Activated naive CD4-positive, alpha-beta T cell treated with anti-CD3 and anti-CD28 coated beads for 36 hours (primary cell): ENCODE results near the gene CDCA4. TPM values are rescaled to one million over a fixed set of nuclear protein-coding genes. Genes with fewer than 3 reads are reported as not detected.

Experiments used
- CTCF ChIA-PET: fragments of 350-600 bp; sonication (Branson Sonifier 250); formaldehyde crosslinking; loops from one replicate; lab custom pipeline; 2021; ENCODE audit warnings: antibody characterized with exemption; lab: Charles Lee
- DNase-seq: peaks from one replicate; pipeline ENCODE4 v3.0.0-alpha.2; 2020
- H3K27ac Mint-ChIP-seq: one replicate; pipeline ENCODE4 v1.8.0; 2021; ENCODE audit warnings: mild to moderate bottlenecking, mixed read lengths
- H3K27me3 Mint-ChIP-seq: one replicate; pipeline ENCODE4 v1.8.0; 2021; ENCODE audit warnings: low read depth, mixed read lengths
- H3K36me3 Mint-ChIP-seq: one replicate; pipeline ENCODE4 v1.8.0; 2021; ENCODE audit warnings: low read depth, mixed read lengths
- H3K4me1 Mint-ChIP-seq: one replicate; pipeline ENCODE4 v1.8.0; 2021; ENCODE audit warnings: low read depth, mixed read lengths
- H3K4me3 Mint-ChIP-seq: one replicate; pipeline ENCODE4 v1.8.0; 2021; ENCODE audit warnings: mild to moderate bottlenecking, moderate library complexity, mixed read lengths
- H3K9me3 Mint-ChIP-seq: one replicate; pipeline ENCODE4 v1.8.0; 2021; ENCODE audit warnings: mixed read lengths
- intact Hi-C: fragments of 100-400 bp; cut with micrococcal nuclease; formaldehyde crosslinking; loops from one replicate; pipeline ENCODE4 v1.15.1; 2023
- total RNA-seq, 2 experiments: library from RNA; stranded (reverse); gene quantifications; one replicate each; pipeline ENCODE4 v1.2.3, GENCODE V29; 2021

CDCA4 gene
- total RNA-seq, 2 experiments from 2014 or later: 59.6 to 60.4 TPM

DNA sequence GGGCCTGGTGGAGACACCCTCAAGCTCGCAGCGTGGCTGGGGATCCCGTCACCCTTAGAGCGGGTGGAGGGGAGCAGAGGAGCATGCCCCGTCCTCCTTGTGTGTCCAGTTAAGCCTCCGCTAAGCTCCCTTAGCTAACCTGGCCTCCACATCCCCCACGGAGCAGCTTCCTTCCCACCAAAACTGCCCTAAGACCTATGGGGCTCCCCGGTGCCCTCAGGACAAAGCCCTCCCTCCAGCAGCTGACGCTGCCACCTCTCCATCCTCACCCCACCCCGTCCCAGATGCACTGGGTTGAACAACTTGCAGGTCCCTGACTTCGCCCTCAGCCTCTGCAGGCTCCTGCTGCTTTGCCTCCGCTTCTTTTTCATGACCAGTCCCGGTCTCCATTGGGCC is 46.7 kb downstream of the CDCA4 start:
- intact Hi-C loops: no loop called here

DNA sequence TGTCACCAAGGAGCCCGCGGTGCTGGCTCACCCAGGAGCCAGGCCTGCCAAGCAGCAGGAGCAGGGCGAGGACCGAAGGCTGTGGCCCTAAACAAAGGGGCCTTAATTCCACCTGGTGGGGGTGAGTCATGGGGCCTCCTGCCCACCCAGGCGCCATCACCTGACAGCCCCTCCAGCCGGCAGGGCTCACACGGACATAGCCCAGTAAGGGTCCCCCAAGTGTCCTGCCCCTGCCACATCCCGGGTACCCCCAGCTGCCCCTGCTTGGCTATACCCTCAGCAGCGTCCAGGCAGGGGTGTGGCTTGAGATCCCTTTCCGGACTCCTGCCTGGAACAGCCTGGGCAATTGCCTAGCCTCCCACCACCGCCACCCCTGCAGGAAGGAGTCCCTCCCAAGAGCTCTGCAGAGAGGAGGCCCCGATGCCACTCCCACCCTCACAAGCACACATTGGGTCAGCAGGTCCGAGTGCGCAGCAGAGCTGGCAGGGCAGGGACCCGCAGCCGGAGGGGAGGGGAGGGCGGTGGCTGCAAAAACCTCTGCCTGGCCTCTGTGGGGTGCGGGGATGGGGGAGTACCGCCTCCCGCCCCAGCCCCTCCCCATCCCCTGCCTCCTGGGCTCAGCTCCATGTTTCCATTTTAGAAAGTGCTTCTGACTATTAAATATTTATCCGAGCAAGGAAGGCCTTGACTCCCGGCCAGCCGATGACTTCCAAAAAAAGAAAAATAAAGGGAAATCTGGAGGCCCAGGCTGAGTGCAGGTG is 47.3 kb downstream of the CDCA4 start:
- intact Hi-C loops: no loop called here
- Mint-ChIP-seq H3K9me3 (no peaks in the 10 kb centered on the region), H3K4me1 (peaks cover 11% of the 10 kb centered on the region), H3K27me3 (peaks cover 18% of the 10 kb centered on the region), H3K36me3 (no peaks in the 10 kb centered on the region), H3K27ac (no peak overlapping the region), H3K4me3 (no peak overlapping the region)
- no peak for DNase-seq
- CTCF ChIA-PET: interaction anchor here (0.6 to 6.7 kb wide), 6 partner anchors 17 to 71 kb away, joined by 3 to 129 read pairs (median 4); partner anchors contain the start of gene CDCA4

More for the DNA sequence above, 46.7 kb downstream of the CDCA4 start:
- H3K27me3 Mint-ChIP-seq: peaks cover 18% of the 10 kb centered on the region
- H3K36me3 Mint-ChIP-seq: no peaks in the 10 kb centered on the region
- CTCF ChIA-PET: interaction anchor here (0.9 to 6.7 kb wide), 8 partner anchors 18 to 113 kb away, joined by 3 to 129 read pairs (median 4); partner anchors contain the start of gene CDCA4
- DNase-seq: no peak
- H3K4me1 Mint-ChIP-seq: peaks cover 11% of the 10 kb centered on the region
- no peak overlapping the region for H3K27ac Mint-ChIP-seq
- no peak overlapping the region for H3K4me3 Mint-ChIP-seq
- no peaks in the 10 kb centered on the region for H3K9me3 Mint-ChIP-seq

DNA sequence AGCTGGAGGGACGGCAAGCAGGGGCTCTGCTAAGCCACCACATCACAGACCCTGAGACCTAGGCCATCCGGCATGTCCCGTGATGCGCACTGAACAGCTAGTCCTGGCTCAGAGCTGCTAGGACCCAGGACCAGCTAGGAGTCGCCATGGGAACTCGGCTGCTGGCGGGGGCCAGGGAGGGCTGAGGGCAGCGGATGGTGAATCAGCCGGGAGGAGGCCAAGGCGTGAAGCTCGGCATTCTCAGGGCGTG is 47.8 kb downstream of the CDCA4 start:
- Mint-ChIP-seq H3K27me3 (peaks cover 23% of the 10 kb centered on the region), H3K27ac (no peak overlapping the region), H3K36me3 (no peaks in the 10 kb centered on the region), H3K4me1 (peaks cover 11% of the 10 kb centered on the region), H3K4me3 (no peak overlapping the region), H3K9me3 (no peaks in the 10 kb centered on the region)
- intact Hi-C loops: no loop called here
- no peak for DNase-seq
- CTCF ChIA-PET: interaction anchor here (1.4 to 6.7 kb wide), 2 partner anchors 16 to 71 kb away, joined by 4 to 129 read pairs; no protein-coding TSS in a partner anchor

DNA sequence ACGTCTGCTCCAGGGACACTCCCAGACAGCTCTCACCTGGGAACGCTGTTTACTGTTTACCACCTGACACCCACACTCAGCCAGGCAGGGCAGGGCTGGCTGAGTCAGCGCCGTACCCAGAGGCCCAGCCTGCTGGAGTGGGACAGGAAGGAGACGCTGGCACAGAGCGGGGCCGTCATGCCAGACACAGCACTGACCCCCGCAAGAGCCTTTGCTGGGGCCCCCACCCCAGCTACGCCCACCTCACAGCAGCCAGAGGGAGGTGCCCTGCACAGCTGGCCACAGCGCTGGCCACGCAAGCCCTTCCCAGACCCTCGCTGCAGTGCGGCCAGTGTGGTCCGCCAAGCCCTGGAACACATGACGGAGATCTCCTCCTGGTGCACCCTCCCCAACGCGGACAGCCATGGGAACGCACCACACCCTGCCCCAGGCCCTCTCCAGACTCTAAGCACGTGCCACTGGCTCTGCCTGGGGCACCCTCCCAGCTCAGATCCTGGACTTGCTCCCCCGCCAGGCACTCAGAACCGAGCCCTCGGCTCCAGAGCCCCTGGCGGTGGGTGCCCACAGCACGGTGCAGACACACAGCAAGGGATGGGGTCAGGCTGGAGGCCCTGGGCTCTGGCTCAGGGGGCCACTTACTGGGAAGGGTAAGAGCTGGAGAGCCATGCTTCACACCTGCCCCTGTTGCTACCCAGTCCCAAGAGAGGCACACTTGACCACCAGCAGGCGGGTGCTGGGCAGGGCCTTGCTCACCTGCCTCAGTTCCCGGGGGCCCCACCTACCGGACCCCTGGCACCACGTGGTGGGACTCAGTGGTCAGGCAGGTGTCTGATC is 48.4 kb downstream of the CDCA4 start:
- H3K4me1 Mint-ChIP-seq: peaks cover 7% of the 10 kb centered on the region
- peaks cover 23% of the 10 kb centered on the region for H3K27me3 Mint-ChIP-seq
- CTCF ChIA-PET: interaction anchor here (1.4 to 6.7 kb wide), 2 partner anchors 16 to 72 kb away, joined by 4 to 129 read pairs; no protein-coding TSS in a partner anchor
- no peak overlapping the region for H3K27ac Mint-ChIP-seq
- intact Hi-C loops: no loop called here
- DNase-seq: no peak
- H3K4me3 Mint-ChIP-seq: no peak overlapping the region
- no peaks in the 10 kb centered on the region for H3K36me3 Mint-ChIP-seq
- no peaks in the 10 kb centered on the region for H3K9me3 Mint-ChIP-seq

DNA sequence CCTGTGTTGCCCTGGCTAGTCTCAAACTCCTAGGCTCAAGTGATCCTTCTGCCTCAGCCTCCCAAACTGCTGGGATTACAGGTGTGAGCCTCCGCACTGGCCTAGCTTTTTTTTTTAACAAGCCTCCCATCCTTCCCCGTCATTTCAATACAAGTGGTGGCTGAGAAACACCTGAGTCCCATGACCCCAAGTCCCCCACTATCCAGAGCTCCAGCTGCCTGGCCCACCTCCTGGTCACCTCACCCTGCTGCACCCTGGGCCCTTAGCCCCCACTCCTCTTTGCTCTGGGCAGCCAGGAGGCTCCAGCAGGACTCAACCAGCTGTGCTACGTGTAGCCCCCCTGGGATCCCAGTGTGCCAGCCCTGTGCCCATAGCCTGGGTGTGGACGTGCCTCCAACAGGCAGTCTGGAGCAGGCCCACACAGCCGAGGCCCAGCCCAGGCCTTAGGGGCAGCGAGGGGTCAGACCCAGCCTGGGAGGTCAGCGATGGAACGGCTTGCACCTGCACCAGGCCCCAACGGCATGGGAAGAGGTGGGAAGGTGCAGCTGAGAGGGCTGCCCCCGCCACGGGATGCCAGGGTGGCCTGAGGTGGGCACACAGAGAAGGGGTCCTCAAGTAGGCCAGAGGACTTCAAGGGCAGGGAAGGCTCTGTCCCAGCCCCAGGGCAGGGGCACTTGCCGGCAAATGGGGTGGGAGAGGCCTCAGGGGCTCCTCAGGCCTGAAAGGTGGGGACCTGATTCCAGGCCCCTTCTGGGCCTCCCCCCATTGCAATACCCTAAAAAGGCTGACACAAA is 49.2 kb downstream of the CDCA4 start:
- intact Hi-C loops: no loop called here
- no peak overlapping the region for H3K4me3 Mint-ChIP-seq
- H3K9me3 Mint-ChIP-seq: no peaks in the 10 kb centered on the region
- H3K4me1 Mint-ChIP-seq: peaks cover 5% of the 10 kb centered on the region
- DNase-seq: no peak
- CTCF ChIA-PET: interaction anchor here (6.7 kb wide), 1 partner anchor 73 kb away, joined by 129 read pairs; no protein-coding TSS in a partner anchor
- H3K36me3 Mint-ChIP-seq: no peaks in the 10 kb centered on the region
- H3K27me3 Mint-ChIP-seq: peaks cover 19% of the 10 kb centered on the region
- H3K27ac Mint-ChIP-seq: no peak overlapping the region

DNA sequence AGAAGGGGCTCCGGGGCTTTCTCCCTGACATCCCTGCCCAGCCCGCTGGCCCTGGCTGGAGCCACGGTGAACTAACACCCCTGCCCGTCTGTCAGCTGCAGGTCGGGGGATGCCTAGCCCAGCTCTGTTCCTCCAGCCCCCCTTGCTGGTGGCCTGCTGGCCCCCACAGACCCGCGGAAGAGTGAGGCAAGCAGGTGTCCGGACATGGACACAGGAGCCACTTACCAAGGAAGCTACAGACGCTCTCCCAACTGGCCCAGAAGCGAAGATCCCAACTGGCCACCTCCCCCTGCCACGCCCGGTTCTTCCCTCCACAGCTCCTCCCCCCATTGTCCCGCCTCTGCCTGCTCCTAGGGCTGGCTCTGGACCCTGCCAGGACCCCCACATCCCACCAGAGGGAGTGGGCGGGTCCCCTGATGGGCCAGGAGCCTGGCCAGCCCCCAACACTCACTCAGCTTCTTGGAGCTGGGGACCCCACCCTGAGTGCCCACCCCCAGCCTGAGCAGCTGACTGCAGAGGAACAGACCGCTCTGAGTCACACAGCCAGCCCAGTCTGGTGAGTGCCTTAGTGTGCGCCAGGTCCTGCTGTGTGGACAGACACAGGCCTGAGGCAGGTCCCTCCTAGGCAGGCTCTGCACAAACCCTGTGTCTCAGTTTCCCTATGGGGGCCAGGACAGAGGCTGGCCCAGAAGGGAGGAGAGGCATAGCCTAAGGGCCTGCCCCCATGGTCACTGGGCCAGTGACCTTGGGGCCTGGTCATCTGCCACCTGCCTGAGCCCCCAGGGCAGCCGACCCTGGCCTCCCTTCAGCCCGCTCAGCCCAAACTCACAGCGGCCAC is 50.4 kb downstream of the CDCA4 start:
- intact Hi-C loops: no loop called here
- CTCF ChIA-PET: interaction anchor here (0.5 to 6.7 kb wide), 3 partner anchors 74 to 158 kb away, joined by 3 to 129 read pairs (median 3); no protein-coding TSS in a partner anchor

DNA sequence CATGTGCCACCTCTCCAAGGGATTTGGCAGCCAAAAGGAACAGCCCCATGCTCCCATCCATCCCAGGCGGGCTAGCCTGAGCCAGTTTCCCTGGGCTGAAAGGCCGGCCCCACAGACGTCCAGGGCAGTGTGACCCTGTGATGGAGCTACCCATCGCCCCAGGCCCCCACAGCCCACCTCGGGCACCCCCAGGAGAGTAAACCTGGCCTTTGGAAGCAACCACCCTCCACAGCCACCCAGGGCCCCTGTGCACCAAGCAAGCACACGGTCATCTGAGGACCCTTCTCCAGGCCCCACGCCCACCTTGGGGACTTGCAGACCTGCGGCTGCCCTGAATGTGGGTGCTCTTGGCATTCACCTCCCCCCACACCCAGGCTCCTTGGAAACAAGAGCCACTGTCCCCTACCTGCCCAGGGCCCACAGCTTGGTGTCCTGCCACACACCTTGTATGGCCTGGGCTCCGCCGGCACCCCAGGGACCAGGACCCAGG is 51.1 kb downstream of the CDCA4 start:
- no peak overlapping the region for H3K4me3 Mint-ChIP-seq
- H3K4me1 Mint-ChIP-seq: no peaks in the 10 kb centered on the region
- H3K27ac Mint-ChIP-seq: no peak overlapping the region
- intact Hi-C loops: no loop called here
- no peak for DNase-seq
- no peaks in the 10 kb centered on the region for H3K36me3 Mint-ChIP-seq
- H3K9me3 Mint-ChIP-seq: no peaks in the 10 kb centered on the region
- CTCF ChIA-PET: interaction anchor here (0.5 to 1.2 kb wide), 2 partner anchors 77 to 159 kb away, joined by 3 read pairs; no protein-coding TSS in a partner anchor
- H3K27me3 Mint-ChIP-seq: peaks cover 16% of the 10 kb centered on the region

More for the DNA sequence above, 50.4 kb downstream of the CDCA4 start:
- Mint-ChIP-seq H3K27ac (no peak overlapping the region), H3K27me3 (peaks cover 16% of the 10 kb centered on the region), H3K4me3 (no peak overlapping the region), H3K9me3 (no peaks in the 10 kb centered on the region), H3K36me3 (no peaks in the 10 kb centered on the region), H3K4me1 (no peaks in the 10 kb centered on the region)
- no peak for DNase-seq

DNA sequence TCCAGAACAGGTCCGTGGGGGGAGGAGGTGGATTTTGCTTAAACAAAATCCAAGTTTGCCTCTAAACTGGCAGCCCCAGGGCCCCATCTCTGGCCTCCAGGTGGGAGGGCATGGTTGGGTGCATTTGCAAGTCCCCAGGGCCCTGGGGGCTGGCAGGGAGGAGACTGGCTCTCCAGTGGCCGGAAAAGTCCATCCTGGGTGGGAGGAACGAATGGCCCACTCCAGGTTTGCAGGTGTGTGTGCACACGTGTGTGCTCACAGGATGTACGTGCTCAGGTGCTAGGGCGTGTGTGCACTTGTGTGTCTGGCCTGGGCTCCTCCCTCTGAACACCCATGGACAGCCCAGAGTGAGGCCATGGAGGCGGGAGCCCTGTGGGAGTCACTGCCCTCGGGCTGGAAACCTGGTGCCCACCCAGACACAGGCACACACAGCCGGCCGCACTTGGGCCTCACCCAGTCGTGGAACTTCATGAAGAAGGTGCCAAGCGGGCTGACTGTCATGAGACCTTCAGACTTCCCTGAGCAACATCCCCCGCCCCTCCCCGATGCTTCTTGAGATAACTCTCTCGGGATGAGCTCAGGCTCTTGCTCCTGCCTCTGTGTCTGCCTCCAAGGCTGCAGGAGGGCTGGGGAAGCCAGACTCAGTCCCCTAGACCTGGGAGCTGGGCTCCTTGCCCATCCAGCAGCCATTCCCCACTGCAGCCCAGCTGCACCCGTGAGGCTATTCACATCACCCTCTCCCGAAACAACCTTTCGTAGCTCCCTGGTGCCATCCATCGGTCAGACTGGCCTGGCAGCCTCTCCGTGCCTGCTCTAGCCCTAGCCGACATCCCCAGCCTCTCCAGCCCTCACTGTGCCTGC is 52.1 kb downstream of the CDCA4 start:
- peaks cover 16% of the 10 kb centered on the region for H3K27me3 Mint-ChIP-seq
- H3K27ac Mint-ChIP-seq: no peak overlapping the region
- no peaks in the 10 kb centered on the region for H3K4me1 Mint-ChIP-seq
- intact Hi-C loops: no loop called here
- no peak overlapping the region for H3K4me3 Mint-ChIP-seq
- DNase-seq: no peak
- H3K9me3 Mint-ChIP-seq: no peaks in the 10 kb centered on the region
- CTCF ChIA-PET: interaction anchor here (1.2 kb wide), 1 partner anchor 78 kb away, joined by 3 read pairs; no protein-coding TSS in a partner anchor
- no peaks in the 10 kb centered on the region for H3K36me3 Mint-ChIP-seq

DNA sequence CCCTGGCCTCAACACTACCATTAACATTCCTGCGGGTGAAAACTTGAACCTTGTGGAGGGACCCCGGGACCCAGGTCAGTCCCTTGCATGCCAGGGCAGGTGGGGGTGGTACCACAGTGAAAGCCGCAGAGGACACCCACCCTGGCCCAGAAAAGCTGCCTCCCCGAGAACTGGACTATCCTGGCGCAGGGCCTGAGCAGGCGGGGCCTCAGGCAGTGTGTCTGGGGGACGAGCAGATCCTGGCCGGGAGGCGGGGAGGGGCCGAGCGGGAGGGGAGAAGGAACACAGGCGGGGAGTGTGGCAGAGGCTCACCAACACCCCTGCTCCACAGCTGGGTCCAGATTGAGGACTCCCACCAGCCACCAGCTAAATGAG is 52.7 kb downstream of the CDCA4 start:
- Mint-ChIP-seq H3K4me3 (no peak overlapping the region), H3K27me3 (peaks cover 16% of the 10 kb centered on the region)
- intact Hi-C loops: no loop called here

DNA sequence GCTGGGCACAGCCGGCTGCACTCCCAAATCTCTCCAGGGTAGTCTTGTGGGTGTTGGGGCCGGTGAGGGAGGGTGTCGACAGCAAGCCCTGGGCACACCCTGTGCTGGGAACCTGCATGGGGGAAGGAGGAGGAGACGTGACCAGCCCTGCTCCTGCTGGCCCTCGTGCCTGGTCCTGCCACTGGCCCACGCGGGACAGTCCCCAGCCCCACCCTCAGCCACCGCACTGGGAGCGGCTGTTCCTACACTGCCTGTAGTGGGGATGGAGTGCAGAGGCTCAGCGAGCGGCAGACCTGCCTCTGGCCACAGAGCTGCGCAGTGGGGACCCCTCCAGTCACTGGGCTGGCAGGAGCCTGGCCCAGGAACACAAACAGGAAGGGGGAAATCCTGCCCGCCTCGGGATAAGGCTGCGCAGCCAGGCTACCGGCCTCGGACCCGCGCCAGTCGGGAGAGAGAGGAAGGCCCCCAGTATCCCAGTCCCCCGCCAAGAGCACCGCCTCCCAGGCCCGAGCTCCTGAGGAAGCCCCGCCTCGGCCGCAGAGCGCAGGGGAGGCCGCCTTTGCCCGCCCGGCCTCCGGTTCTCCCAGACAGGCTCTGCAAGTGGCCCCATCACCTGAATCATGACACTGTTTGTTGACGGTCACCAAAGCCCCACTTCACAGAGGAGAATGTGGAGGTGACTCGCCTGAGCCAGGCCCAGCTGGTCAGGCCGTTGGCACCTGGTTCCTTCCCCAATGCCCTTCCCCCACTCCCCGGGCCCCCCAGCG is 53.3 kb downstream of the CDCA4 start:
- intact Hi-C loops: no loop called here
- Mint-ChIP-seq H3K27me3 (peaks cover 16% of the 10 kb centered on the region), H3K36me3 (no peaks in the 10 kb centered on the region), H3K9me3 (no peaks in the 10 kb centered on the region), H3K4me3 (no peak overlapping the region), H3K4me1 (no peaks in the 10 kb centered on the region), H3K27ac (no peak overlapping the region)
- DNase-seq: no peak
- CTCF ChIA-PET: interaction anchor here (1.4 kb wide), 1 partner anchor 78 kb away, joined by 3 read pairs; no protein-coding TSS in a partner anchor

More for the DNA sequence above, 52.7 kb downstream of the CDCA4 start:
- Mint-ChIP-seq H3K27ac (no peak overlapping the region), H3K36me3 (no peaks in the 10 kb centered on the region), H3K4me1 (no peaks in the 10 kb centered on the region), H3K9me3 (no peaks in the 10 kb centered on the region)
- CTCF ChIA-PET: interaction anchor here (1.4 kb wide), 1 partner anchor 77 kb away, joined by 3 read pairs; no protein-coding TSS in a partner anchor
- no peak for DNase-seq
